HUES6 (cell line): ENCODE measurements around the gene SPON1.
"Not testable (repeated sequence)": the region's sequence is repeated elsewhere in the genome, so short reads cannot be mapped to it uniquely, and the experiment has no call there.

Experiments
- H3K27ac ChIP-seq: 2 replicates; pipeline ENCODE4 v1.7.0; 2013; ENCODE audit warnings: low read depth, mild to moderate bottlenecking, low read length, inconsistent platforms
- H3K27me3 ChIP-seq: 2 replicates; pipeline ENCODE4 v1.6.1; 2013; ENCODE audit warnings: low read length; ENCODE audit not compliant: control insufficient read depth, insufficient read depth
- H3K36me3 ChIP-seq: 2 replicates; pipeline ENCODE4 v1.6.1; 2013; ENCODE audit warnings: low read length; ENCODE audit not compliant: control insufficient read depth, insufficient read depth
- H3K4me1 ChIP-seq: 2 replicates; pipeline ENCODE4 v1.6.1; 2013; ENCODE audit warnings: low read length; ENCODE audit not compliant: control insufficient read depth, insufficient read depth
- H3K4me3 ChIP-seq: 2 replicates; pipeline ENCODE4 v1.5.1; 2013; ENCODE audit warnings: low read depth, low read length
- H3K9ac ChIP-seq: one replicate; pipeline ENCODE4 v1.6.1; 2013; ENCODE audit warnings: mild to moderate bottlenecking, low read length
- H3K9me3 ChIP-seq: 2 replicates; pipeline ENCODE4 v1.6.1; 2013; ENCODE audit warnings: low read depth, low read length; ENCODE audit not compliant: control insufficient read depth, insufficient read depth

Gene SPON1

DNA sequence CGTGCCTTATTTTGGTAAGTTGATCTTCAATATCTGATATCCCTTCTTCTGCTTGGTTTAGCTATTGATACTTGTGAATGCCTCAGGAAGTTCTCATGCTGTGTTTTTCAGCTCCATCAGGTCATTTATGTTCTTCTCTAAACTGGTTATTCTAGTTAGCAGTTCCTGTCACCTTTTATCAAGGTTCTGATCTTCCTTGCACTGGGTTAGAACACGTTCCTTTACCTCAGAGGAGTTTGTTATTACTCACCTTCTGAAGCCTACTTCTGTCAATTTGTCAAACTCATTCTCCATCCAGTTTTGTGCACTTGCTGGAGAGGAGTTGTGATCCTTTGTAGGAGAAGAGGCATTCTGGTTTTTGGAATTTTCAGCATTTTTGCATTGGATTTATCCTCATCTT, 126.3 kb downstream of the SPON1 start:
- H3K4me1 ChIP-seq, H3K36me3 ChIP-seq, H3K4me3 ChIP-seq, H3K27ac ChIP-seq, H3K9me3 ChIP-seq, H3K9ac ChIP-seq, H3K27me3 ChIP-seq: not testable (repeated sequence)

DNA sequence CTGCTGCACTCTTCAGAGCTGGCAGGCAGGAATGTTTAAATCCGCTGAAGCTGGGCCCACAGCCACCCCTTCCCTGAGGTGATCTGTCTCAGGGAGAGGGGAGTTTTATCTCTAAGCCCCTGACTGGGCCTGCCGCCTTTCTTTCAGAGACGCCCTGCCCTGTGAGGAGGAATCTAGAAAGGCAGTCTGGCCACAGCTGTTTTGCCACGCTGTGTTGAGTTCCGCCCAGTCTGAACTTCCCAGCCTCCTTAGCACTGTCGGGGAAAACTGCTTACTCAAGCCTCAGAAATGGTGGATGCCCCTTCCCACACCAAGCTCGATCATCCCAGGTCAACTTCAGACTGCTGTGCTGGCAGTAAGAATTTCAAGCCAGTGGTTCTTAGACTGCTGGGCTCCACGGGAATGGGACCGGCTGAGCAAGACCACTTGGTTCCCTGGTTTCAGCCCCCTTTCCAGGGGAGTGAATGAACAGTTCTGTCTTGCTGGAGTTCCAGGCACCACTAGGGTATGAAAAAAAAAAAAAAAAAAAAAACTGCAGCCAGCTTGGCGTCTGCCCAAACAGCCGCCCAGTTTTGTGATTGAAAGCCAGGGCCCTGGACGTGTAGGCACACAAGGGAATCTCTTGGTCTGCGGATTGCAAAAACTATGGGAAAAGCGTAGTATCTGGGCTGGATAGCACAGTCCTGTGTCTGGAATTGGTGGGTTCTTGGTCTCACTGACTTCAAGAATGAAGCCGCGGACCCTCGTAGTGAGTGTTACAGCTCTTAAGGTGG, 127.4 kb downstream of the SPON1 start:
- Histone ChIP-seq H3K27ac (no peak overlapping the region), H3K4me1 (no peaks in the 10 kb centered on the region), H3K9me3 (no peaks in the 10 kb centered on the region), H3K27me3 (no peaks in the 10 kb centered on the region), H3K9ac (no peak overlapping the region), H3K36me3 (no peaks in the 10 kb centered on the region), H3K4me3 (no peak overlapping the region)

GRCh38 chr11:14090631-14091030, 128.1 kb downstream of the SPON1 start:
- H3K27ac ChIP-seq, H3K4me3 ChIP-seq, H3K9ac ChIP-seq, H3K27me3 ChIP-seq, H3K9me3 ChIP-seq, H3K36me3 ChIP-seq, H3K4me1 ChIP-seq: not testable (repeated sequence)

GRCh38 chr11:14093065-14093464, 130.5 kb downstream of the SPON1 start:
- Histone ChIP-seq H3K36me3 (no peaks in the 10 kb centered on the region), H3K4me1 (peaks cover 4% of the 10 kb centered on the region; the same call in 1 of the 2 replicates), H3K9me3 (no peaks in the 10 kb centered on the region), H3K27me3 (no peaks in the 10 kb centered on the region), H3K27ac (no peak overlapping the region), H3K4me3 (no peak overlapping the region), H3K9ac (no peak overlapping the region)

DNA sequence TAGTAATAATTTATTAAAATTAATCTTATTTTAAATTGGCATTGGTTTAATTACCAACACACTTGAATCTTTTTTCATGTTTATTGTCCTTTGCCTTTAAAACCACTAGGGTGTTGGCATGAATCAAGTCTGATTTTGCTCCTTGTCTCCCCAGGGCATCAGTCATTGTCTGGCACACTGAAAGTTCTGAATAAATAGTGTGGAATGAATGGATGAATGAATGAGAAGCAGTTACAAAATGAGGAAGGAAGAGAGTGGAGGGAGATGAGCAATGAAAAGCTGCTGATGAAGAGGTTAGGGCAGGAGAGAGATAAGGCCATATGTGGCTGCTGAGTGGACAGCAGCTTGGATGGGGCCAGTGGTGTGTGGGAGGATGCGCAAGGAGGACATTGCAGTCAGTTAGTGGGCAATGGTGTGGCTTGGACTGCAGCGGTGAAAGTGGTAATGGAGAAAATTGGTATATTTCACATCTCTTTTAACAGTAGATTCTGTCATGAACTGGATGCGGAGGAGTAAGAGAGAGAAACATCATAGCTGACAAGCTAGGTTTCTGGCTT, 132.0 kb downstream of the SPON1 start:
- Histone ChIP-seq H3K9me3 (no peaks in the 10 kb centered on the region), H3K27ac (no peak overlapping the region), H3K36me3 (no peaks in the 10 kb centered on the region), H3K4me1 (peaks cover 9% of the 10 kb centered on the region; the same call in 1 of the 2 replicates), H3K27me3 (no peaks in the 10 kb centered on the region), H3K4me3 (no peak overlapping the region), H3K9ac (no peak overlapping the region)

DNA sequence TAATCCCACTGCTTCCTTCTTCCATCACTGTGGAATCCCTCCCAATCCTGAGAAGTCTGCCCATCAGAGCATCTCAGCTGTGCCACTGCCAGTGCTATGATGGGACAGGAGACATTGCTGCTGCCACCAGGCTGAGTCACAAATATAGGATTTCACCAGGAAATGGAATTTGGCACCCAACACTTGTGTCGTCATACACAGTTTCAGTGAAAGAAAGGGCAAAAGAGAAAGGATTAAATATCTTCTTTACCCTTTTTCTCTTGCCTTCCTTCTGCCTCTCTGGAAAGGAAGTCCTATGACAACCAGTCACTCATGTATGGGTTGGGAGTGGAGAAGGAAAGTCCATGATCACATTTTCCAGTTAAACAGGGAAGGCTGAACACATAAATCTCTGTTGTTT, 133.4 kb downstream of the SPON1 start:
- Histone ChIP-seq H3K4me3 (no peak overlapping the region), H3K4me1 (peaks cover 9% of the 10 kb centered on the region; the same call in 1 of the 2 replicates), H3K27ac (no peak overlapping the region), H3K27me3 (no peaks in the 10 kb centered on the region), H3K9me3 (no peaks in the 10 kb centered on the region), H3K9ac (no peak overlapping the region), H3K36me3 (no peaks in the 10 kb centered on the region)

GRCh38 chr11:14096606-14097005, 134.1 kb downstream of the SPON1 start:
- Histone ChIP-seq H3K4me1 (peaks cover 9% of the 10 kb centered on the region; the same call in 1 of the 2 replicates), H3K9ac (no peak overlapping the region)

GRCh38 chr11:14101388-14101787, 138.9 kb downstream of the SPON1 start:
- Histone ChIP-seq H3K27me3 (no peaks in the 10 kb centered on the region), H3K4me3 (no peak overlapping the region), H3K27ac (no peak overlapping the region), H3K9ac (no peak overlapping the region), H3K9me3 (no peaks in the 10 kb centered on the region), H3K36me3 (no peaks in the 10 kb centered on the region), H3K4me1 (peaks cover 5% of the 10 kb centered on the region; the same call in 1 of the 2 replicates)

More at GRCh38 chr11:14096606-14097005, 134.1 kb downstream of the SPON1 start:
- Histone ChIP-seq H3K27ac (no peak overlapping the region), H3K9me3 (no peaks in the 10 kb centered on the region), H3K36me3 (no peaks in the 10 kb centered on the region), H3K4me3 (no peak overlapping the region), H3K27me3 (no peaks in the 10 kb centered on the region)

DNA sequence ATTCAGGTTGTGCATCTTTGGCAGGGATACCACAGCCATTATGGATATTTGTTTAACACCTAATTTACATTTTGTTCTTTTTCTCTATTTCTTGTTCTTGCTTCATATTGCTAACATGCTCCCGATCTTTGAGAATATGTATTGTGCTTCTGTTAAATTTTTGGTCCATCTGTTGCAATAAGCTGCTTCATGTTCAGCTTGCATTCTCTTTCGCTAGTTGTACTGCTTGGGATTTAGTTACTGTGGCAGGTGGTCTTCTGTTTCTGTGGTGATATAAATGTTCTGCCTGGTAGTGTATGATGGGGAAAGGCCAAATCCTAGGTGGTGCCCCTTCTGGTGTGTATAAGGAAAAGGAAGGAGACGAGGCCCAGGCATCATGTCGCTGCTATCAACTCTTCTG, 140.2 kb downstream of the SPON1 start:
- H3K4me3 ChIP-seq: no peak overlapping the region
- no peaks in the 10 kb centered on the region for H3K27me3 ChIP-seq
- H3K9ac ChIP-seq: no peak overlapping the region
- H3K9me3 ChIP-seq: no peaks in the 10 kb centered on the region
- peaks cover 13% of the 10 kb centered on the region; the same call in 1 of the 2 replicates for H3K4me1 ChIP-seq
- H3K36me3 ChIP-seq: no peaks in the 10 kb centered on the region
- no peak overlapping the region for H3K27ac ChIP-seq

GRCh38 chr11:14105446-14105845, 142.9 kb downstream of the SPON1 start:
- Histone ChIP-seq H3K9ac (no peak overlapping the region), H3K9me3 (no peaks in the 10 kb centered on the region), H3K4me1 (peaks cover 8% of the 10 kb centered on the region; the same call in 1 of the 2 replicates), H3K36me3 (no peaks in the 10 kb centered on the region), H3K27ac (no peak overlapping the region), H3K4me3 (no peak overlapping the region), H3K27me3 (no peaks in the 10 kb centered on the region)

DNA sequence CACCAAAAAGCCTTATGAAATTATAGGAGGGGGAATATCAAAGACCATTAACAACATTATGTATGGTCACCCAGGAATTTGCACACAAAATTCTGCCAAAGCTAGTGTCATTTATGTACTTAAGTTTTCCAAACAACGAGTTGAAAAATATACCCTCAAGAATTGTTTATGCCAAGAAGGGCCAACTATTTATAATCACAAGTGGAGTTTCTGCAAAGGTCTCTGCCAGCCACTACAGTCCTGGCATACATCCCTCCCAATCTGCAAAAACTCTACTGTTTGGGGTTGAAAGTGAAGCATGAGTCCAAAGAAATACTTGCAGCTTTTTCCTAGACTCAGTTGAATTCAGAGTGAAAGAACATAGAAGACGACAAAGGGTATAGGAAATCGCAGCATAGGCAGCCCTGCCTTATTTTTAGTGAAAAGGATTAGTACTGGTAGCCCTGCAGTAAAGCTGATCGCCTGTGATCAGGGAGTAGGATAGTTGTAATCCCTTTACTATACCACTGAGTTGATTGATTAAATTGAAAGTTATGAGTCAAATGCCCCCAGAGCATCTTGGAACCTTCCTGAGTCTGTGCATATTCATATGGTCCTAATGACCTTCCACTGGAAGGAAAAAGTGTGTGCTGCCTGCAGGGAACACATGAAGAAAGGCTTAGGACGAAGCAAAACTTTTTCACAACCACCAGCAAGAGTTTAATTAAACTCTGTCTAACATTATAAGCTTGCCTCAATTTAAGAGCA, 144.0 kb downstream of the SPON1 start:
- Histone ChIP-seq H3K9me3 (no peaks in the 10 kb centered on the region), H3K36me3 (no peaks in the 10 kb centered on the region), H3K4me1 (peaks cover 8% of the 10 kb centered on the region; the same call in 1 of the 2 replicates), H3K27me3 (no peaks in the 10 kb centered on the region), H3K27ac (no peak overlapping the region), H3K9ac (no peak overlapping the region), H3K4me3 (no peak overlapping the region)
